Subcutaneous abdominal adipose tissue (tissue), 5 donors: ENCODE results near the gene LRRIQ1.

Experiments used
- H3K27ac ChIP-seq: one replicate; pipeline ENCODE4 v1.7.0; 2013; ENCODE audit warnings: low read depth, mild to moderate bottlenecking, inconsistent platforms, low read length, moderate library complexity
- H3K27me3 ChIP-seq, 5 donors: one replicate each; pipeline ENCODE4 v1.7.0; 2013; ENCODE audit warnings: low read length in 5 of 5, inconsistent platforms in 1 of 5; ENCODE audit not compliant: control insufficient read depth in 5 of 5, insufficient read depth in 4 of 5
- H3K36me3 ChIP-seq, 5 donors: one replicate each; pipeline ENCODE4 v1.7.0; 2013; ENCODE audit warnings: low read length in 5 of 5; ENCODE audit not compliant: control insufficient read depth in 5 of 5, insufficient read depth in 5 of 5
- H3K4me1 ChIP-seq, 5 donors: one replicate each; pipeline ENCODE4 v1.7.0; 2013; ENCODE audit warnings: low read length in 5 of 5, mild to moderate bottlenecking in 3 of 5, moderate library complexity in 1 of 5; ENCODE audit not compliant: control insufficient read depth in 5 of 5, insufficient read depth in 5 of 5
- H3K4me3 ChIP-seq, 5 donors: one replicate each; pipeline ENCODE4 v1.7.0; 2013; ENCODE audit warnings: low read length in 5 of 5, low read depth in 1 of 5
- H3K9ac ChIP-seq, 5 donors: one replicate each; pipeline ENCODE4 v1.7.0; 2013; ENCODE audit warnings: low read length in 5 of 5, mild to moderate bottlenecking in 4 of 5, moderate library complexity in 3 of 5
- H3K9me3 ChIP-seq, 5 donors: one replicate each; pipeline ENCODE4 v1.7.0; 2013; ENCODE audit warnings: low read length in 5 of 5; ENCODE audit not compliant: control insufficient read depth in 5 of 5
- donor health status: healthy.
- donor health status: healthy.
- donor health status: healthy.
- donor health status: healthy.
- donor health status: healthy.

The LRRIQ1 gene

DNA sequence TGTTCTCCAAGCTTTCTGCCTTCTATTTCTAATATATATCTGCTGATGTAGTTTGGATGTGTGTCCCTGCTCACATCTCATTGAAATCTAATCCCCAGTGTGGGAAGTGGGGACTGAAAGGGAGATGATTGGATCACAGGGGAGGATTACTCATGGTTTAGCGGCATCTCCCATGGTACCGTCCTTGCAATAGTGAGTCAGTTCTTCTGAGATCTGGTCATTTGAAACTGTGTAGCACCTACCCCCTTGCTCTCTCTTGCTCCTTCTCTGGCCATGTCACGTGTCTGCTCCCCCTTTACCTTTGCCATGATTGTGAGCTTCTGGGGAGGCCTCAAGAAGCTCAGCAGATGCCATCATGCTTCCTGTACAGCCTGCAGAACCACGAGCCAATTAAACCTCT is 217.7 kb downstream of the LRRIQ1 start:
- H3K27ac ChIP-seq = no peak overlapping the region

GRCh38 chr12:85257671-85258070 is 221.5 kb downstream of the LRRIQ1 start:
- Histone ChIP-seq H3K4me1 (no peaks in the 10 kb centered on the region), H3K36me3 (no peaks in the 10 kb centered on the region), H3K9me3 (no peaks in the 10 kb centered on the region), H3K27me3 (no peaks in the 10 kb centered on the region), H3K9ac (no peak overlapping the region), H3K4me3 (no peak overlapping the region), H3K27ac (no peak overlapping the region)

More for the DNA sequence above, 217.7 kb downstream of the LRRIQ1 start:
- Histone ChIP-seq H3K4me3 (no peak overlapping the region), H3K9ac (no peak overlapping the region), H3K4me1 (no peaks in the 10 kb centered on the region), H3K9me3 (no peaks in the 10 kb centered on the region), H3K36me3 (no peaks in the 10 kb centered on the region), H3K27me3 (no peaks in the 10 kb centered on the region)

DNA sequence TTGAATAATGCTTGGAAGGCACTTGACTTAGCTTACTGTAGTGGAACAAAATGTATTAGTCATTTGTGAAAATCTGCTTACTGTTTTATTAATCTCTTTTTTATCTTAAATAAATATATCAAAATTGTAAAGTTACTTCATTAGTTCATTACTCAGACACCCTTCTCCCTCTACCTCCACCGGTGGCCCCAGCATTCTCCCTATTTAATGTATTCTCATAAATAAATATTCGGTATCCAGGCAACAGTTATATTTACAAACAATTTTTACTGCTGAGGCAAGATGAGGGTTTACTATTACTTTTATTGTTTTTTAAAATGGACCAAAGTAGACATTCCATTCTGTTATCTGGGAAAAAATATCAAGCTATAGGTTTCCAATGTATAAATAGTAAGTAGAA is 224.3 kb downstream of the LRRIQ1 start:
- Histone ChIP-seq H3K27ac (no peak overlapping the region), H3K27me3 (no peaks in the 10 kb centered on the region), H3K4me3 (no peak overlapping the region)

DNA sequence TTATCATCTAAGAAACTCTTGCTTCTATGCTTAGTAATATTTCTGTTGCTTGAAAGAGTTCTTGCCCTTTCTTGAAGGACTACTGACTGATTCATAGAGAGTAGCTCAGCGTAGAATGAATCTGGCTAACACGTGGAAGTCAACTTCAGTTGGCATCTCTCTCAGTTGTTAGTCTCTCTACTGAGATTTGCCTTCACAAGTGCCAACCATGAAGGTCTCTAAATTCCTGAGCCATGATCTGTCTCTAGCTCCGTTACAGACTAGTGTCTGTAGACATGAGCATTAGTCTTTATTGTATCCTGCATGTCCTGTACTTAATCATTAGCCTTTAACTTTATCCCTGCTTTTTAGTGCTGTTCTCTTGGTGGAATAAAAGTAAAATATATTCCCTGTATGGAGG is 224.7 kb downstream of the LRRIQ1 start:
- Histone ChIP-seq H3K9me3 (no peaks in the 10 kb centered on the region), H3K4me1 (no peaks in the 10 kb centered on the region), H3K36me3 (no peaks in the 10 kb centered on the region), H3K9ac (no peak overlapping the region), H3K4me3 (no peak overlapping the region), H3K27ac (no peak overlapping the region), H3K27me3 (no peaks in the 10 kb centered on the region)

More for the DNA sequence above, 224.3 kb downstream of the LRRIQ1 start:
- no peaks in the 10 kb centered on the region for H3K9me3 ChIP-seq
- H3K9ac ChIP-seq = no peak overlapping the region
- H3K4me1 ChIP-seq = no peaks in the 10 kb centered on the region
- no peaks in the 10 kb centered on the region for H3K36me3 ChIP-seq

- peaks cover 0 to 4% (median 0%) of the 10 kb centered on the region in 5 donors for H3K27me3 ChIP-seq
- H3K9me3 ChIP-seq = no peaks in the 10 kb centered on the region
- H3K4me3 ChIP-seq = no peak overlapping the region
- no peak overlapping the region for H3K9ac ChIP-seq
- H3K36me3 ChIP-seq = no peaks in the 10 kb centered on the region
- H3K27ac ChIP-seq = no peak overlapping the region
- no peaks in the 10 kb centered on the region for H3K4me1 ChIP-seq
Observed at GRCh38 chr12:85266356-85266755, 230.2 kb downstream of the LRRIQ1 start.

GRCh38 chr12:85273381-85274314 is 237.5 kb downstream of the LRRIQ1 start:
- Histone ChIP-seq H3K4me1 (peaks cover 0 to 6% (median 0%) of the 10 kb centered on the region in 5 donors), H3K36me3 (no peaks in the 10 kb centered on the region), H3K9ac (no peak overlapping the region), H3K27ac (no peak overlapping the region), H3K4me3 (peak overlapping the region in 3 of 5 donors; percentile 6 to 42 (median 6)), H3K27me3 (peaks cover 18 to 40% (median 35%) of the 10 kb centered on the region in 5 donors), H3K9me3 (peaks cover 0 to 10% (median 8%) of the 10 kb centered on the region in 5 donors)

- Histone ChIP-seq H3K9me3 (peaks cover 0 to 13% (median 8%) of the 10 kb centered on the region in 5 donors), H3K27me3 (peaks cover 16 to 45% (median 41%) of the 10 kb centered on the region in 5 donors), H3K36me3 (no peaks in the 10 kb centered on the region), H3K4me3 (no peak overlapping the region), H3K9ac (no peak overlapping the region), H3K27ac (no peak overlapping the region), H3K4me1 (peaks cover 0 to 9% (median 5%) of the 10 kb centered on the region in 5 donors)
Observed at GRCh38 chr12:85274315-85274651, 238.1 kb downstream of the LRRIQ1 start.

DNA sequence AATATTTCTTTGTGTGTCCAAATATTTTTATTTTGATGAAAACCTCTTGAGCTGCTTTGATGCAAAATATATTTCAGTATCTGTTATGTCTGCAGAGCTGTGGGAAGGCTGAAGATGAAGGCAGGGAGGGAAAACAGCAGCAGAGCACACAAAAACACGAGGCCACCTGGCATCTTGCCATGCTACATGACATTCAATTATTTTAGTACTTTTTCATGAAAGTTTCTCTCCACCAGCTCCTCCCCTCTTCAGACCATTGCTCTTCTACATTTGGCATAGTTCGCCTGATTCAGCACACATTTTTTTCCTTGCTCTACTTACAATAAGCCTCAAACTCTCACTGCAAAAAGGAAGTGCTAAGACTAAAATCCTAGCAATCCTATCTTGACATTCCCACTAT is 239.2 kb downstream of the LRRIQ1 start:
- Histone ChIP-seq H3K36me3 (no peaks in the 10 kb centered on the region), H3K27me3 (peaks cover 15 to 53% (median 46%) of the 10 kb centered on the region in 5 donors), H3K9me3 (peaks cover 0 to 13% (median 8%) of the 10 kb centered on the region in 5 donors), H3K4me1 (peaks cover 0 to 16% (median 14%) of the 10 kb centered on the region in 5 donors), H3K9ac (no peak overlapping the region), H3K27ac (no peak overlapping the region), H3K4me3 (no peak overlapping the region)

- Histone ChIP-seq H3K9me3 (peaks cover 0 to 13% (median 8%) of the 10 kb centered on the region in 5 donors), H3K27me3 (peaks cover 18 to 66% (median 60%) of the 10 kb centered on the region in 5 donors)
Observed at GRCh38 chr12:85277191-85277590, 241.0 kb downstream of the LRRIQ1 start.

DNA sequence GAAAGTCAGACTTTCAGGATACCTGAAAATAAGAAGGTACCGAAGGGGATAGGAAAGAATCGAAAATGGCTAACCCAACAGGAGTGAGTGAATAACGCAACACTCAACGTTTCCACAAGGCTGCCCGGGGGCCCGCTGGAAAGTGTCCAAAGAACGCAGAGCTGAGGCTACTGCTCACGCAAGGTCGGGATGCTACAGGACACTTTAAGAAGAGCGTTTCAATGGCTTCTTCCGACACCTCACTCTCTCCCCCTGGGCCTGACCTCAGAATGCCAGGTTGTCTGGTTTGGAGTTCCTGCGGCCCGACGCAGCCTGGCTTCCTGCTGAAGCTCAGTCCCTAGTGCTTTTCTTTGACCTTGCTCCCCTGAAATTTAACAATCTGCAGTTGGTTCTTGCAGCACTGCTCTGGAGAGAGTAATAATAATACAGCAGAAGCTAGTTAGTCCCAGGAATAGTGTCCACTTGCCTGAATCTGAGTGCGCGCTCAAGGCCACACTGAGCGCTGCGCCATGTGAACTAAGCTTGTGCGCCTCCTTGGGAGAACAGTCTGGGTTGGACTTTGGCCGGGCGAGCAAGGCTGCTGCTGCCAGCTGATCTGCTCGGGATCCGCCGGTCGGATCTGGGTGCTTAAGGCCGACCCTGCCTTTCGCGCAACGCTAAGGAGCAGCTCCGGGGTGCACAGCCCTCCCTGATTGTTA is 241.9 kb downstream of the LRRIQ1 start:
- H3K9ac ChIP-seq = no peak overlapping the region
- H3K4me1 ChIP-seq = peaks cover 0 to 26% (median 23%) of the 10 kb centered on the region in 5 donors
- H3K27ac ChIP-seq = no peak overlapping the region
- H3K27me3 ChIP-seq = peaks cover 18 to 66% (median 60%) of the 10 kb centered on the region in 5 donors
- H3K9me3 ChIP-seq = peaks cover 0 to 13% (median 8%) of the 10 kb centered on the region in 5 donors
- no peaks in the 10 kb centered on the region for H3K36me3 ChIP-seq
- H3K4me3 ChIP-seq = no peak overlapping the region

More at GRCh38 chr12:85277191-85277590, 241.0 kb downstream of the LRRIQ1 start:
- no peak overlapping the region for H3K4me3 ChIP-seq
- no peak overlapping the region for H3K9ac ChIP-seq
- H3K27ac ChIP-seq = no peak overlapping the region
- peaks cover 0 to 26% (median 23%) of the 10 kb centered on the region in 5 donors for H3K4me1 ChIP-seq
- H3K36me3 ChIP-seq = no peaks in the 10 kb centered on the region
